ENCODE results near the gene MYO6.

MYO6 gene

DNA sequence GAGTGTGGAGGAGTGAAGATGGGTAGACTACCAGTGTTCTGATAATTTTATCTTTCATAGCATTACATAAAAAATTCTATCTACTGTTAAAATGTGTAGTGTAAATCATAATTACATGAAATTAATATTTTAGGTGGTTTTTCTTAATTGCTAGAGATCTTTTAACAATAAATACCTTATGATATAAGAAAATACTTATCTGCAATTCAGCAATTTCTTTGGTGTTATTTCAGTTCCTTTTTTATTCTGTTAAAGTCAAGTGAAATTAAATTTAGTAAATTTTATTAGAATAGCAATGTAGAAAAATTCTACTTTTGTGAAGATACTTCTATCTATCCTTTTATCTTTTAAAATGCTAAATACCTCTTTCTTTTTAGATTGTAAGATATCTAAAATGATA is 219.1 kb downstream of the MYO6 start:
- TF ChIP-seq, protein P1, sequence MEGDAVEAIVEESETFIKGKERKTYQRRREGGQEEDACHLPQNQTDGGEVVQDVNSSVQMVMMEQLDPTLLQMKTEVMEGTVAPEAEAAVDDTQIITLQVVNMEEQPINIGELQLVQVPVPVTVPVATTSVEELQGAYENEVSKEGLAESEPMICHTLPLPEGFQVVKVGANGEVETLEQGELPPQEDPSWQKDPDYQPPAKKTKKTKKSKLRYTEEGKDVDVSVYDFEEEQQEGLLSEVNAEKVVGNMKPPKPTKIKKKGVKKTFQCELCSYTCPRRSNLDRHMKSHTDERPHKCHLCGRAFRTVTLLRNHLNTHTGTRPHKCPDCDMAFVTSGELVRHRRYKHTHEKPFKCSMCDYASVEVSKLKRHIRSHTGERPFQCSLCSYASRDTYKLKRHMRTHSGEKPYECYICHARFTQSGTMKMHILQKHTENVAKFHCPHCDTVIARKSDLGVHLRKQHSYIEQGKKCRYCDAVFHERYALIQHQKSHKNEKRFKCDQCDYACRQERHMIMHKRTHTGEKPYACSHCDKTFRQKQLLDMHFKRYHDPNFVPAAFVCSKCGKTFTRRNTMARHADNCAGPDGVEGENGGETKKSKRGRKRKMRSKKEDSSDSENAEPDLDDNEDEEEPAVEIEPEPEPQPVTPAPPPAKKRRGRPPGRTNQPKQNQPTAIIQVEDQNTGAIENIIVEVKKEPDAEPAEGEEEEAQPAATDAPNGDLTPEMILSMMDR (IDR thresholded peaks at IDR 0.05; ENCODE audit: extremely low read depth, insufficient read depth, missing control alignments): no peak
- DNase-seq (ENCODE audit: low spot score): no peak
- in situ Hi-C loops (cut with MboI; ENCODE audit: low pct_unique_long_range_greater_than_20kb, low sequenced_read_pairs, unreplicated experiment): no loop called here

All from GM13977 (cell line).